A549 (cell line): ENCODE results near the gene GRK7.

Experiments used
- CEBPB ChIP-seq, 2 experiments: fragments of >200 bp in 1 of 2; sonication (Bioruptor Twin) in 1 of 2; formaldehyde crosslinking in 1 of 2; IDR thresholded peaks; 2 replicates each; pipeline ENCODE4 v1.6.1; 2012 to 2016
- EP300 ChIP-seq, 2 experiments: fragments of >200 bp; sonication (Bioruptor Twin); formaldehyde crosslinking; IDR thresholded peaks; 2 replicates in 1 of 2; 3 replicates in 1 of 2; pipeline ENCODE4 v1.6.1; 2016 to 2017
- ESRRA ChIP-seq: fragments of 150-350 bp; IDR thresholded peaks from 2 replicates; pipeline ENCODE4 v1.6.1; 2014; ENCODE audit warnings: mild to moderate bottlenecking, low read length, borderline replicate concordance
- FOSL2 ChIP-seq, 2 experiments: fragments of 450-650 bp in 1 of 2; fragments of >200 bp in 1 of 2; sonication (Bioruptor Twin) in 1 of 2; formaldehyde crosslinking; IDR thresholded peaks; 2 replicates each; pipeline versions ENCODE4 v1.5.0 to v1.6.1; 2016 to 2020; ENCODE audit warnings: mild to moderate bottlenecking in 1 of 2, moderate library complexity in 1 of 2
- JUN ChIP-seq, 2 experiments: fragments of >200 bp; sonication (Bioruptor Twin); formaldehyde crosslinking; IDR thresholded peaks; 2 replicates in 1 of 2; 3 replicates in 1 of 2; pipeline ENCODE4 v1.6.1; 2016 to 2017
- JUNB ChIP-seq: fragments of >200 bp; sonication (Bioruptor Twin); formaldehyde crosslinking; IDR thresholded peaks from 2 replicates; pipeline ENCODE4 v1.6.1; 2016
- KDM1A ChIP-seq: fragments of 200-600 bp; sonication (generic); IDR thresholded peaks from 2 replicates; pipeline ENCODE4 v1.6.1; 2016; ENCODE audit warnings: low read depth, mild to moderate bottlenecking
- POLR2A ChIP-seq: IDR thresholded peaks from 2 replicates; pipeline ENCODE4 v1.6.1; 2012; ENCODE audit warnings: mild to moderate bottlenecking, low read length
- RAD21 ChIP-seq, 2 experiments: fragments of >200 bp in 1 of 2; sonication (Bioruptor Twin) in 1 of 2; formaldehyde crosslinking in 1 of 2; IDR thresholded peaks in 1 of 2; conservative IDR thresholded peaks in 1 of 2; 2 replicates in 1 of 2; 3 replicates in 1 of 2; pipeline ENCODE4 v1.6.1; 2012 to 2018; ENCODE audit warnings: inconsistent platforms in 1 of 2
- RCOR1 ChIP-seq: fragments of 150-350 bp; IDR thresholded peaks from 2 replicates; pipeline ENCODE4 v1.6.1; 2014; ENCODE audit warnings: antibody characterized with exemption, low read length, low read depth
- USF2 ChIP-seq: fragments of 450-650 bp; IDR thresholded peaks from 2 replicates; pipeline ENCODE4 v1.6.1; 2014; ENCODE audit warnings: antibody characterized with exemption
- ZC3H11A ChIP-seq: fragments of 450-650 bp; IDR thresholded peaks from 2 replicates; pipeline ENCODE4 v1.6.1; 2014; ENCODE audit warnings: antibody characterized with exemption, mild to moderate bottlenecking
- TF ChIP-seq, protein P1 (sequence below): fragments of >200 bp; sonication (Bioruptor Twin); formaldehyde crosslinking; IDR thresholded peaks from 3 replicates; pipeline ENCODE4 v1.5.1; 2016
- TF ChIP-seq, protein P2 (sequence below): IDR thresholded peaks from 2 replicates; pipeline ENCODE4 v1.6.1; 2012

DNA sequence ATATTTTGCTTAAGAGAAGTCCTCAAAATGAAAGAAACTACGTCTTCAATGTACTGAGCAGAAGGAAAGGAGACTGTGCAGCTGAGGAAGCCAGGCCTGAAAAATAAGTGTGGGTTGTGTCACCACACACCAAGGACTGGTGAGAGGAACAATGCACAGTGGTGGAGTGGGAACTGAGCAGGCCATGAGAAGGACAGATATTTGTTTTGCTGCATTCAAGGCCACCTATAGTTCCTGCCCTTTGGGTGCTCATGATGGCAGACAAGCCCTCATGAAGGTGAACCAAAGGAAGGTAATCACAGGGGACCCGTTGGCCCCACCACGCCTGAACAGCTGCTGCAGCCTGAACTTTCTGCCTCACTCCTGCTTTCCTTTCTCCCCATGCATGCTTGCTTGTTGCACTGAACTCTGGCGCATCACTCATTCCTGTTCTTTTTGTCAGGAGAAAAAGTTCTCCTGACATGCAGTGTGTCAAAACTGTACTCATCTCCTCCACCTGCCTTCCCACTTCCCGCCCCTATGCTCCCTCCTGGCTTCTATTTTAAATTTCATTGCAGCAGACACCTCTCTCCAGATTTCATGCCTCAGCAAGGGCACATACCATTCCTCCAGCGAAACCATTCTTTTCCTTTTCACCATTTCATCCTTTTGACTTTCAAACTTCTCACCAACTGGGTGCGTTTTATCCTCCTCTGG, 27.3 kb upstream of the GRK7 start:
- TF ChIP-seq, protein P1, sequence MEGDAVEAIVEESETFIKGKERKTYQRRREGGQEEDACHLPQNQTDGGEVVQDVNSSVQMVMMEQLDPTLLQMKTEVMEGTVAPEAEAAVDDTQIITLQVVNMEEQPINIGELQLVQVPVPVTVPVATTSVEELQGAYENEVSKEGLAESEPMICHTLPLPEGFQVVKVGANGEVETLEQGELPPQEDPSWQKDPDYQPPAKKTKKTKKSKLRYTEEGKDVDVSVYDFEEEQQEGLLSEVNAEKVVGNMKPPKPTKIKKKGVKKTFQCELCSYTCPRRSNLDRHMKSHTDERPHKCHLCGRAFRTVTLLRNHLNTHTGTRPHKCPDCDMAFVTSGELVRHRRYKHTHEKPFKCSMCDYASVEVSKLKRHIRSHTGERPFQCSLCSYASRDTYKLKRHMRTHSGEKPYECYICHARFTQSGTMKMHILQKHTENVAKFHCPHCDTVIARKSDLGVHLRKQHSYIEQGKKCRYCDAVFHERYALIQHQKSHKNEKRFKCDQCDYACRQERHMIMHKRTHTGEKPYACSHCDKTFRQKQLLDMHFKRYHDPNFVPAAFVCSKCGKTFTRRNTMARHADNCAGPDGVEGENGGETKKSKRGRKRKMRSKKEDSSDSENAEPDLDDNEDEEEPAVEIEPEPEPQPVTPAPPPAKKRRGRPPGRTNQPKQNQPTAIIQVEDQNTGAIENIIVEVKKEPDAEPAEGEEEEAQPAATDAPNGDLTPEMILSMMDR, result no peak
- TF ChIP-seq ZC3H11A (no peak), RAD21 (conservative IDR thresholded peaks at IDR 0.05 in 1 of 2, IDR thresholded peaks at IDR 0.05 in 1 of 2) (no peak), EP300 (IDR thresholded peaks at IDR 0.05) (no peak), KDM1A (no peak), JUN (IDR thresholded peaks at IDR 0.05) (no peak), POLR2A (no peak), CEBPB (IDR thresholded peaks at IDR 0.05) (no peak), FOSL2 (IDR thresholded peaks at IDR 0.05) (no peak), FOSL2 (CRISPR knock-in tag; IDR thresholded peaks at IDR 0.05) (no peak), USF2 (no peak), JUNB (no peak), RCOR1 (no peak), ESRRA (no peak)
- TF ChIP-seq, protein P2, sequence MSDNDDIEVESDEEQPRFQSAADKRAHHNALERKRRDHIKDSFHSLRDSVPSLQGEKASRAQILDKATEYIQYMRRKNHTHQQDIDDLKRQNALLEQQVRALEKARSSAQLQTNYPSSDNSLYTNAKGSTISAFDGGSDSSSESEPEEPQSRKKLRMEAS, result no peak
